Gastrocnemius medialis (tissue), 4 donors: Measurements from ENCODE around the gene FAM107A. TPM values are rescaled to one million over a fixed set of nuclear protein-coding genes. Genes with fewer than 3 reads are reported as not detected.

Experiments
- ATAC-seq, 2 donors: fragments of 150-250 bp; one replicate each; pipeline ENCODE4 v1.9.1; 2016
- DNase-seq, 2 donors: peaks; one replicate each; pipeline ENCODE4 v3.0.0-alpha.2; 2019
- H3K27ac ChIP-seq, 4 donors: fragments of 200-600 bp; sonication (generic); 1 replicate in 1 of 4; 2 replicates in 3 of 4; pipeline ENCODE4 v1.5.1; 2016 to 2018; ENCODE audit warnings: mild to moderate bottlenecking in 2 of 4, moderate library complexity in 1 of 4
- H3K27me3 ChIP-seq, 3 donors: fragments of 200-600 bp; sonication (generic) in 2 of 3; 1 replicate in 1 of 3; 2 replicates in 2 of 3; pipeline versions ENCODE4 v1.5.1 to v1.6.0; 2016 to 2019; ENCODE audit warnings: mild to moderate bottlenecking in 1 of 3, moderate library complexity in 1 of 3
- H3K36me3 ChIP-seq, 2 donors: fragments of 200-600 bp; sonication (generic) in 1 of 2; one replicate each; pipeline ENCODE4 v1.5.1; 2017 to 2018
- H3K4me1 ChIP-seq, 2 donors: fragments of 200-600 bp; sonication (generic) in 1 of 2; one replicate each; pipeline ENCODE4 v1.5.1; 2016 to 2017; ENCODE audit warnings: mild to moderate bottlenecking in 2 of 2
- H3K4me3 ChIP-seq, 4 donors: fragments of 200-600 bp; sonication (generic) in 3 of 4; 1 replicate in 1 of 4; 2 replicates in 3 of 4; pipeline ENCODE4 v1.5.1; 2016 to 2019; ENCODE audit warnings: mild to moderate bottlenecking in 2 of 4
- H3K9me3 ChIP-seq, 3 donors: fragments of 200-600 bp; sonication (generic) in 2 of 3; 1 replicate in 1 of 3; 2 replicates in 2 of 3; pipeline ENCODE4 v1.5.1; 2016 to 2019
- CTCF ChIP-seq, 5 experiments: fragments of 450-650 bp in 3 of 5; fragments of 200-600 bp in 2 of 5; sonication (generic) in 2 of 5; IDR thresholded peaks in 4 of 5; conservative IDR thresholded peaks in 1 of 5; 1 replicate in 4 of 5; 2 replicates in 1 of 5; pipeline ENCODE4 v1.5.1; 2016 to 2019; ENCODE audit warnings: antibody characterized with exemption in 5 of 5, mild to moderate bottlenecking in 3 of 5, moderate library complexity in 3 of 5
- POLR2A ChIP-seq, 2 donors: fragments of 450-650 bp; IDR thresholded peaks; one replicate each; pipeline ENCODE4 v1.6.1; 2017; ENCODE audit warnings: antibody characterized with exemption in 2 of 2, mild to moderate bottlenecking in 2 of 2, moderate library complexity in 2 of 2
- in situ Hi-C, 4 donors: fragments of 200-750 bp; cut with MboI; loops; one replicate each; pipeline versions ENCODE4 v1.15.0 to v1.8.0; 2017; ENCODE audit warnings: low sequenced_read_pairs in 4 of 4
- intact Hi-C: fragments of 100-400 bp; cut with DNase I; formaldehyde crosslinking; loops from one replicate; pipeline ENCODE4 v1.15.1; 2023; ENCODE audit warnings: low total_unique reads
- total RNA-seq, 4 donors: library from RNA; depleted of rRNA; stranded (reverse); fragments of >200 nt; gene quantifications; one replicate each; pipeline versions ENCODE4 v1.1.0 to v1.2.3, GENCODE V29; 2016

FAM107A gene
- total RNA-seq, 4 donors from 2014 or later = 21.1 to 28.5 (median 27.6) TPM

GRCh38 chr3:58540176-58540858 is 36.9 kb downstream of the FAM107A start:
- no peaks in the 10 kb centered on the region for H3K27me3 ChIP-seq
- in situ Hi-C loops (loop anchor here in 1 of 4 donors (25.0 kb wide), 1 partner anchor 353 kb away; no protein-coding TSS in a partner anchor), intact Hi-C loops (no loop called here)
- DNase-seq = no peak
- no peaks in the 10 kb centered on the region for H3K36me3 ChIP-seq
- no peaks in the 10 kb centered on the region for H3K9me3 ChIP-seq
- TF ChIP-seq POLR2A (IDR thresholded peaks at IDR 0.05) (no peak), CTCF (IDR thresholded peaks at IDR 0.05 in 4 of 5, conservative IDR thresholded peaks at IDR 0.05 in 1 of 5) (no peak)
- H3K4me1 ChIP-seq = peaks cover 16 to 20% of the 10 kb centered on the region in 2 donors
- no peak overlapping the region for H3K27ac ChIP-seq
- no peak overlapping the region for H3K4me3 ChIP-seq
- no peak for ATAC-seq

- no peaks in the 10 kb centered on the region for H3K27me3 ChIP-seq
Measured at GRCh38 chr3:58539626-58540025, 37.6 kb downstream of the FAM107A start.

GRCh38 chr3:58537412-58538301 is 39.5 kb downstream of the FAM107A start:
- DNase-seq (no peak), ATAC-seq (peak; percentile 67 to 83)
- Histone ChIP-seq H3K9me3 (no peaks in the 10 kb centered on the region), H3K36me3 (no peaks in the 10 kb centered on the region), H3K4me1 (peaks cover 16 to 20% of the 10 kb centered on the region in 2 donors), H3K27me3 (no peaks in the 10 kb centered on the region), H3K27ac (peak overlapping the region; percentile 43 to 84 (median 74)), H3K4me3 (peak overlapping the region in 1 of 4 donors; percentile 42)
- no peak for TF ChIP-seq CTCF (IDR thresholded peaks at IDR 0.05 in 4 of 5, conservative IDR thresholded peaks at IDR 0.05 in 1 of 5)
- TF ChIP-seq POLR2A (IDR thresholded peaks at IDR 0.05) = no peak
- intact Hi-C loops (loop anchor here (10.0 kb wide), 1 partner anchor 353 kb away; no protein-coding TSS in a partner anchor), in situ Hi-C loops (loop anchor here in 3 of 4 donors (10.0 to 25.0 kb wide), 2 partner anchors 73 to 350 kb away; no protein-coding TSS in a partner anchor)

More at GRCh38 chr3:58539626-58540025, 37.6 kb downstream of the FAM107A start:
- DNase-seq = no peak
- Histone ChIP-seq H3K4me1 (peaks cover 16 to 20% of the 10 kb centered on the region in 2 donors), H3K27ac (no peak overlapping the region), H3K9me3 (no peaks in the 10 kb centered on the region), H3K4me3 (no peak overlapping the region), H3K36me3 (no peaks in the 10 kb centered on the region)
- no peak for ATAC-seq
- no peak for TF ChIP-seq POLR2A (IDR thresholded peaks at IDR 0.05)
- intact Hi-C loops = loop anchor here (10.0 kb wide), 1 partner anchor 355 kb away; no protein-coding TSS in a partner anchor
- in situ Hi-C loops = loop anchor here in 3 of 4 donors (10.0 to 25.0 kb wide), 2 partner anchors 75 to 352 kb away; no protein-coding TSS in a partner anchor

GRCh38 chr3:58536501-58537411 is 40.4 kb downstream of the FAM107A start, which contains the start of gene ACOX2:
Gene ACOX2 (minus strand): TSS chr3:58537190. CDS start chr3:58535106, 2,084 bp downstream.
- peaks cover 16 to 20% of the 10 kb centered on the region in 2 donors for H3K4me1 ChIP-seq
- peak; percentile 53 to 61 for ATAC-seq
- H3K36me3 ChIP-seq = no peaks in the 10 kb centered on the region
- TF ChIP-seq POLR2A (IDR thresholded peaks at IDR 0.05) (no peak), CTCF (IDR thresholded peaks at IDR 0.05 in 4 of 5, conservative IDR thresholded peaks at IDR 0.05 in 1 of 5) (no peak)
- no peaks in the 10 kb centered on the region for H3K27me3 ChIP-seq
- peak; percentile 26 to 56 for DNase-seq
- H3K27ac ChIP-seq = peak within 1 kb of the TSS; percentile 43 to 84 (median 74)
- in situ Hi-C loops = loop anchor here in 3 of 4 donors (10.0 to 25.0 kb wide), 2 partner anchors 72 to 349 kb away; no protein-coding TSS in a partner anchor
- intact Hi-C loops = loop anchor here (10.0 kb wide), 1 partner anchor 352 kb away; no protein-coding TSS in a partner anchor
- H3K9me3 ChIP-seq = no peaks in the 10 kb centered on the region
- H3K4me3 ChIP-seq = peak within 1 kb of the TSS; percentile 27 to 47 (median 41)
